B cell (primary cell): ENCODE results near the gene IER3. TPM values are rescaled to one million over a fixed set of nuclear protein-coding genes. Genes with fewer than 3 reads are reported as not detected.

ENCODE experiments used
- ATAC-seq: fragments of 200-7000 bp; cut with Tn5 transposase; one replicate; pipeline ENCODE4 v1.10.0; 2021; ENCODE audit warnings: low read depth, mild to moderate bottlenecking, moderate number of reproducible peaks, moderate library complexity
- CTCF ChIA-PET: fragments of 350-600 bp; sonication (Branson Sonifier 250); formaldehyde crosslinking; loops from one replicate; lab custom pipeline; 2021; ENCODE audit warnings: antibody characterized with exemption, inconsistent platforms; lab: Charles Lee
- POLR2A ChIA-PET: fragments of 350-600 bp; sonication (Branson Sonifier 250); formaldehyde crosslinking; loops from one replicate; lab custom pipeline; 2021; ENCODE audit warnings: antibody characterized with exemption; lab: Charles Lee
- DNase-seq: peaks from one replicate; pipeline ENCODE4 v3.0.0; 2013
- H2AFZ ChIP-seq: 2 replicates; pipeline ENCODE4 v1.6.1; 2012; ENCODE audit warnings: mild to moderate bottlenecking, low read depth, low read length; ENCODE audit not compliant: insufficient read depth, poor library complexity, severe bottlenecking
- H3K27ac ChIP-seq, 2 donors: 1 replicate in 1 of 2; 2 replicates in 1 of 2; pipeline ENCODE4 v1.5.1; 2012 to 2013; ENCODE audit warnings: low read length in 2 of 2, mild to moderate bottlenecking in 2 of 2, moderate library complexity in 1 of 2
- H3K27me3 ChIP-seq, 4 experiments: fragments of 200-600 bp in 1 of 4; sonication (generic) in 1 of 4; replicated peaks in 1 of 4; 1 replicate in 2 of 4; 2 replicates in 2 of 4; pipeline versions ENCODE4 v1.6.1 to v1.7.0; 2013 to 2016; ENCODE audit warnings: low read length in 3 of 4, mild to moderate bottlenecking in 2 of 4, mixed read lengths in 1 of 4, moderate library complexity in 1 of 4; ENCODE audit not compliant: insufficient read depth in 4 of 4, control insufficient read depth in 3 of 4; ENCODE audit errors: control extremely low read depth in 1 of 4
- H3K36me3 ChIP-seq, 2 experiments: replicated peaks in 1 of 2; 1 replicate in 1 of 2; 2 replicates in 1 of 2; pipeline versions ENCODE4 v1.6.1 to v1.7.1; 2013; ENCODE audit warnings: low read length in 1 of 2; ENCODE audit not compliant: insufficient read depth in 2 of 2, control insufficient read depth in 1 of 2; ENCODE audit errors: control extremely low read depth in 1 of 2, extremely low read depth in 1 of 2
- H3K4me1 ChIP-seq, 2 donors: fragments of 200-600 bp in 1 of 2; sonication (generic) in 1 of 2; 1 replicate in 1 of 2; 2 replicates in 1 of 2; pipeline versions ENCODE4 v1.5.1 to v1.6.1; 2013 to 2017; ENCODE audit warnings: low read length in 2 of 2; ENCODE audit not compliant: control insufficient read depth in 2 of 2, insufficient read depth in 2 of 2
- H3K4me2 ChIP-seq: replicated peaks from 2 replicates; pipeline ENCODE3; 2012; ENCODE audit warnings: mild to moderate bottlenecking, low read depth, low read length; ENCODE audit not compliant: poor library complexity, severe bottlenecking
- H3K4me3 ChIP-seq, 5 experiments: fragments of 200-600 bp in 1 of 5; sonication (generic) in 1 of 5; 1 replicate in 3 of 5; 2 replicates in 2 of 5; pipeline versions ENCODE4 v1.5.1 to v1.7.0; 2011 to 2016; ENCODE audit warnings: low read length in 4 of 5, mild to moderate bottlenecking in 4 of 5, low read depth in 2 of 5, control low read depth in 1 of 5, moderate library complexity in 1 of 5; ENCODE audit not compliant: insufficient read depth in 1 of 5; ENCODE audit errors: control extremely low read depth in 1 of 5, extremely low read depth in 1 of 5
- H3K79me2 ChIP-seq: fragments of 200-600 bp; sonication (generic); one replicate; pipeline ENCODE4 v1.6.0; 2016; ENCODE audit warnings: low read length; ENCODE audit not compliant: control insufficient read depth, insufficient read depth
- H3K9ac ChIP-seq: fragments of 200-600 bp; sonication (generic); 2 replicates; pipeline ENCODE4 v1.6.1; 2017; ENCODE audit warnings: mild to moderate bottlenecking, low read length, moderate library complexity
- H3K9me3 ChIP-seq, 3 donors: one replicate each; pipeline versions ENCODE4 v1.6.1 to v1.7.1; 2013; ENCODE audit warnings: low read length in 2 of 3; ENCODE audit not compliant: control insufficient read depth in 2 of 3, insufficient read depth in 1 of 3; ENCODE audit errors: control extremely low read depth in 1 of 3
- H4K20me1 ChIP-seq: 2 replicates; pipeline ENCODE4 v1.6.0; 2012; ENCODE audit warnings: mild to moderate bottlenecking, low read length; ENCODE audit not compliant: insufficient read depth, control insufficient read depth, poor library complexity, severe bottlenecking
- H3K27ac Mint-ChIP-seq: one replicate; pipeline ENCODE4 v1.8.0; 2021; ENCODE audit warnings: mixed read lengths
- H3K27me3 Mint-ChIP-seq: one replicate; pipeline ENCODE4 v1.8.0; 2021; ENCODE audit warnings: mixed read lengths
- H3K4me1 Mint-ChIP-seq: one replicate; pipeline ENCODE4 v1.8.0; 2021; ENCODE audit warnings: mixed read lengths
- H3K4me3 Mint-ChIP-seq: one replicate; pipeline ENCODE4 v1.8.0; 2021; ENCODE audit warnings: mixed read lengths
- H3K9me3 Mint-ChIP-seq: one replicate; pipeline ENCODE4 v1.8.0; 2022; ENCODE audit warnings: mixed read lengths; ENCODE audit not compliant: insufficient read depth
- EZH2 ChIP-seq: IDR thresholded peaks from 2 replicates; pipeline ENCODE4 v1.6.1; 2012; ENCODE audit warnings: borderline replicate concordance, low read depth, mild to moderate bottlenecking, moderate library complexity, low read length; ENCODE audit not compliant: insufficient read depth, poor library complexity, severe bottlenecking
- WGBS: methylation state at CpG from one replicate; pipeline ENCODE4 v1.1.5; 2013; ENCODE audit warnings: missing lambda C conversion rate; ENCODE audit not compliant: insufficient coverage; 5-methylcytosine and 5-hydroxymethylcytosine counted together
- intact Hi-C: fragments of 100-400 bp; cut with micrococcal nuclease; formaldehyde crosslinking; loops from one replicate; pipeline ENCODE4 v1.10.0; 2022
- polyA plus RNA-seq: library from polyadenylated mRNA; depleted of rRNA; stranded (reverse); fragments of >200 nt; gene quantifications from 2 replicates; pipeline ENCODE4 v1.2.3, GENCODE V29; 2012
- total RNA-seq, 2 donors: library from RNA; stranded (reverse); fragments of 120-200 nt in 1 of 2; gene quantifications; 1 replicate in 1 of 2; 2 replicates in 1 of 2; pipeline versions ENCODE4 v1.2.3 to v1.2.4, GENCODE V29; 2013 to 2022
- TF ChIP-seq, protein P1 (sequence below): fragments of 200-600 bp; IDR thresholded peaks from one replicate; pipeline ENCODE4 v1.8.0; 2022; ENCODE audit warnings: antibody characterized with exemption, mild to moderate bottlenecking

Gene IER3
- total and polyA plus RNA-seq, 2 donors (not counting 1 experiment from before 2014, with no cell fraction given), result 3.7 to 4.2 TPM

GRCh38 chr6:30761791-30762429 is 17.6 kb upstream of the IER3 start:
- peaks cover 32% of the 10 kb centered on the region for H3K27me3 Mint-ChIP-seq
- no peak overlapping the region for H3K4me3 Mint-ChIP-seq
- Histone ChIP-seq H3K4me2 (no peak overlapping the region), H3K9ac (no peak overlapping the region), H3K9me3 (peaks cover 0 to 7% (median 0%) of the 10 kb centered on the region in 3 donors), H3K27me3 (peaks cover 0 to 6% (median 1%) of the 10 kb centered on the region in 4 experiments), H3K4me1 (peaks cover 12 to 13% of the 10 kb centered on the region in 2 donors), H3K27ac (no peak overlapping the region), H2AFZ (no peak overlapping the region), H4K20me1 (no peaks in the 10 kb centered on the region), H3K4me3 (no peak overlapping the region), H3K79me2 (no peaks in the 10 kb centered on the region), H3K36me3 (no peaks in the 10 kb centered on the region)
- ATAC-seq (no peak), DNase-seq (no peak)
- ChIA-PET POLR2A (no interaction called here), CTCF (interaction anchor here (0.7 kb wide), 1 partner anchor 50 kb away, joined by 3 read pairs; no protein-coding TSS in a partner anchor)
- TF ChIP-seq EZH2, result no peak
- TF ChIP-seq, protein P1, sequence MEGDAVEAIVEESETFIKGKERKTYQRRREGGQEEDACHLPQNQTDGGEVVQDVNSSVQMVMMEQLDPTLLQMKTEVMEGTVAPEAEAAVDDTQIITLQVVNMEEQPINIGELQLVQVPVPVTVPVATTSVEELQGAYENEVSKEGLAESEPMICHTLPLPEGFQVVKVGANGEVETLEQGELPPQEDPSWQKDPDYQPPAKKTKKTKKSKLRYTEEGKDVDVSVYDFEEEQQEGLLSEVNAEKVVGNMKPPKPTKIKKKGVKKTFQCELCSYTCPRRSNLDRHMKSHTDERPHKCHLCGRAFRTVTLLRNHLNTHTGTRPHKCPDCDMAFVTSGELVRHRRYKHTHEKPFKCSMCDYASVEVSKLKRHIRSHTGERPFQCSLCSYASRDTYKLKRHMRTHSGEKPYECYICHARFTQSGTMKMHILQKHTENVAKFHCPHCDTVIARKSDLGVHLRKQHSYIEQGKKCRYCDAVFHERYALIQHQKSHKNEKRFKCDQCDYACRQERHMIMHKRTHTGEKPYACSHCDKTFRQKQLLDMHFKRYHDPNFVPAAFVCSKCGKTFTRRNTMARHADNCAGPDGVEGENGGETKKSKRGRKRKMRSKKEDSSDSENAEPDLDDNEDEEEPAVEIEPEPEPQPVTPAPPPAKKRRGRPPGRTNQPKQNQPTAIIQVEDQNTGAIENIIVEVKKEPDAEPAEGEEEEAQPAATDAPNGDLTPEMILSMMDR, result no peak
- 88% methylated on average over 2 of the region's 4 CpGs for WGBS
- H3K27ac Mint-ChIP-seq, result no peak overlapping the region
- intact Hi-C loops, result no loop called here
- H3K4me1 Mint-ChIP-seq, result peaks cover 14% of the 10 kb centered on the region
- peaks cover 4% of the 10 kb centered on the region for H3K9me3 Mint-ChIP-seq

GRCh38 chr6:30760549-30760948 is 16.2 kb upstream of the IER3 start:
- Histone ChIP-seq H3K9me3 (peaks cover 0 to 7% (median 0%) of the 10 kb centered on the region in 3 donors), H4K20me1 (no peaks in the 10 kb centered on the region), H3K4me3 (no peak overlapping the region), H3K27me3 (peaks cover 0 to 9% (median 1%) of the 10 kb centered on the region in 4 experiments), H2AFZ (no peak overlapping the region), H3K79me2 (no peaks in the 10 kb centered on the region), H3K9ac (no peak overlapping the region), H3K4me1 (peaks cover 12 to 13% of the 10 kb centered on the region in 2 donors), H3K36me3 (no peaks in the 10 kb centered on the region), H3K4me2 (no peak overlapping the region), H3K27ac (no peak overlapping the region)
- Mint-ChIP-seq H3K4me1 (peaks cover 14% of the 10 kb centered on the region), H3K27me3 (peaks cover 24% of the 10 kb centered on the region), H3K4me3 (no peak overlapping the region), H3K9me3 (peaks cover 4% of the 10 kb centered on the region), H3K27ac (no peak overlapping the region)
- TF ChIP-seq, protein P1, result no peak
- no peak for TF ChIP-seq EZH2
- ChIA-PET CTCF (interaction anchor here (1.2 kb wide), 1 partner anchor 327 kb away, joined by 3 read pairs; no protein-coding TSS in a partner anchor), POLR2A (no interaction called here)
- WGBS, result 62% methylated on average over 3 of the region's 8 CpGs
- ATAC-seq (no peak), DNase-seq (no peak)
- intact Hi-C loops, result no loop called here
